GM19463 (cell line): ENCODE results near the gene NKAIN4.

Experiments
- ATAC-seq: cut with Tn5 transposase; IDR thresholded peaks from one replicate; pipeline ENCODE4 v1.9.1; 2021; ENCODE audit warnings: mild to moderate bottlenecking, moderate library complexity; ENCODE audit not compliant: unreplicated experiment

The NKAIN4 gene

GRCh38 chr20:63288581-63289251, 34.5 kb upstream of the NKAIN4 start:
- ATAC-seq = no peak

GRCh38 chr20:63287697-63288580, 33.7 kb upstream of the NKAIN4 start:
- no peak for ATAC-seq

- no peak for ATAC-seq
Measured at GRCh38 chr20:63286781-63287696, 32.8 kb upstream of the NKAIN4 start.

- no peak for ATAC-seq
Measured at GRCh38 chr20:63285636-63286615, 31.7 kb upstream of the NKAIN4 start.

GRCh38 chr20:63284981-63285524, 30.8 kb upstream of the NKAIN4 start:
- ATAC-seq = no peak

- ATAC-seq = no peak
Measured at GRCh38 chr20:63284544-63284949, 30.3 kb upstream of the NKAIN4 start.

- no peak for ATAC-seq
Measured at GRCh38 chr20:63284083-63284440, 29.8 kb upstream of the NKAIN4 start.

- ATAC-seq = no peak
Measured at GRCh38 chr20:63283397-63284082, 29.3 kb upstream of the NKAIN4 start.

GRCh38 chr20:63282946-63283345, 28.7 kb upstream of the NKAIN4 start:
- ATAC-seq = no peak

- no peak for ATAC-seq
Measured at GRCh38 chr20:63281742-63282665, 27.7 kb upstream of the NKAIN4 start.

- ATAC-seq = no peak
Measured at GRCh38 chr20:63280929-63281545, 26.8 kb upstream of the NKAIN4 start.

GRCh38 chr20:63280371-63280770, 26.1 kb upstream of the NKAIN4 start:
- no peak for ATAC-seq

GRCh38 chr20:63279931-63280330, 25.7 kb upstream of the NKAIN4 start:
- no peak for ATAC-seq

GRCh38 chr20:63278661-63279060, 24.4 kb upstream of the NKAIN4 start:
- ATAC-seq = no peak

- no peak for ATAC-seq
Measured at GRCh38 chr20:63277466-63278272, 23.4 kb upstream of the NKAIN4 start.

- no peak for ATAC-seq
Measured at GRCh38 chr20:63276956-63277355, 22.7 kb upstream of the NKAIN4 start.

- no peak for ATAC-seq
Measured at GRCh38 chr20:63275825-63276224, 21.6 kb upstream of the NKAIN4 start.
